IPS-11a (cell line): Measurements from ENCODE around the gene F11R.
"Not testable (repeated sequence)": the region's sequence is repeated elsewhere in the genome, so short reads cannot be mapped to it uniquely, and the experiment has no call there.

Source experiments
- H3K4me3 ChIP-seq: one replicate; pipeline ENCODE4 v1.5.1; 2013; ENCODE audit warnings: low read depth, low read length, control low read depth

Gene F11R

GRCh38 chr1:161044908-161045735 lies 24.2 kb upstream of the F11R start:
- H3K4me3 ChIP-seq = peak overlapping the region; percentile 90

GRCh38 chr1:161044535-161044907 lies 23.6 kb upstream of the F11R start:
- H3K4me3 ChIP-seq = peak overlapping the region; percentile 90

GRCh38 chr1:161039546-161039945 lies 18.6 kb upstream of the F11R start:
- H3K4me3 ChIP-seq = no peak overlapping the region

- peak overlapping the region; percentile 88 for H3K4me3 ChIP-seq
Observed at GRCh38 chr1:161039154-161039545, 18.2 kb upstream of the F11R start.

DNA sequence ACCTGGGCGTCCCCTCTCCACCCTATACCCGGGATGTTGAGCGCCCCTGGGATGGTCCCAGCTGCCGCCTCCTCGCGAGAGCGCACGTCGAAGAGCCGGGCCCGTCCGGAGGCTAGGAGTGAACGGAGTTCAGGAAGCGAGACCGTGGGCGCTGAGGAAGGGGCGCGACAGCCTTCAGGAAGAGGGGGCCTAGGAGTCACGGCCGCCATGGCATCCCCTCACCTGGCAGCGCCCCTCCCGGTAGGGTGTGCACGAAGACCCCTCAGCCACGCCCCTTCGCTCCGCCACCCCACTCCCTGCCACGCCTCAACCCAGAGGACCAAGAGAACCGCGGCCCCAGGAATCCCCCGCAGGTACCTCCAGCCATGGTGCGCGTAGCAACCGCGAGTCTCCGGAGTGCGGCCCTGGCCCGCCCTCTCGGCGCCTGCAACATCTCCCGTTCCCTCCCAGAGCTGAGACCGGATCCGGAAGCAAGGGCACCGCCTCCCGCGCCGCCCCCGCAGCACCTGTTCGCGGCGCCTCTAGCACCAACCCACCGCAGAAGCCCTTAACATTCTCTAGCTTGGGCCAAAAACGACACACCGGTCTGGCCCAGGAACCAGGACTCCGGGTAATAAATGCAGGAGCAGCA lies 17.7 kb upstream of the F11R start, which contains the start of gene TSTD1:
TSS of gene TSTD1 (minus strand) at position 442 of the 631 bp plus-strand sequence. CDS start at position 367, 75 bp downstream.
- peak within 1 kb of the TSS; percentile 88 for H3K4me3 ChIP-seq

- H3K4me3 ChIP-seq = peak overlapping the region; percentile 88
Observed at GRCh38 chr1:161037661-161038522, 16.9 kb upstream of the F11R start.

DNA sequence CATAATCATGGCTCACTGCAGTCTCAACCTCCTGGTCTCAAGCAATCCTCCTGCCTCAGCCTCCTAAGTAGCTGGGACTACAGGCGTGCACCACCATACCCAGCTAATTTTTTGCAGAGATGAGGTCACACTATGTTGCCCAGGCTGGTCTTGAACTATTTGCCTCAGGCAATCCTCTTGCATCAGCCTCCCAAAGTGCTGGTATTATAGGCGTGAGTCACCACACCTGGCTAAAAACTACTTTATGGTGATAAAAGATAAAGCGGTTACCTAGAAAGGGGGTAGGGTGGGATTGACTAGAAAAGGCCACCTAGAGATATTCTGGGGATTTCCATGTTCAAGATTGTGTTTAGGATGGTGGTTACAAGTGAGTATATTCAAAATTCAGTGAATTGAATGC lies 12.8 kb upstream of the F11R start:
- H3K4me3 ChIP-seq = no peak overlapping the region

- no peak overlapping the region for H3K4me3 ChIP-seq
Observed at GRCh38 chr1:161032409-161032808, 11.5 kb upstream of the F11R start.

- no peak overlapping the region for H3K4me3 ChIP-seq
Observed at GRCh38 chr1:161031874-161032273, 10.9 kb upstream of the F11R start.

DNA sequence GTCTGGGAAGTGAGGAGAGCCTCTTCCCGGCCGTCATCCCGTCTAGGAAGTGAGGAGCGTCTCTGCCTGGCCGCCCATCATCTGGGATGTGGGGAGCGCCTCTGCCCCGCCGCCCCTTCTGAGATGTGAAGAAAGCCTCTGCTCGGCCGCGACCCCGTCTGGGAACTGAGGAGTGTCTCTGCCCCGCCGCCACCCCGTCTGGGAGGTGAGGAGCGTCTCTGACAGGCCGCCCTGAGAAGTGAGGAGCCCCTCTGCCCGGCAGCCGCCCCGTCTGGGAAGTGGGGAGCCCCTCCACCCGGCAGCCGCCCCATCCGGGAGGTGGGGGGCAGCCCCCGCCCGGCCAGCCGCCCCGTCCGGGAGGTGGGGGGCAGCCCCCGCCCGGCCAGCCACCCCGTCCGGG lies 8.5 kb upstream of the F11R start:
- not testable (repeated sequence) for H3K4me3 ChIP-seq

- H3K4me3 ChIP-seq = not testable (repeated sequence)
Observed at GRCh38 chr1:161026954-161027353, 6.0 kb upstream of the F11R start.

- not testable (repeated sequence) for H3K4me3 ChIP-seq
Observed at GRCh38 chr1:161022432-161022831, 1.5 kb upstream of the F11R start.

- no peak overlapping the region for H3K4me3 ChIP-seq
Observed at GRCh38 chr1:161021970-161022353, 1.0 kb upstream of the F11R start.

DNA sequence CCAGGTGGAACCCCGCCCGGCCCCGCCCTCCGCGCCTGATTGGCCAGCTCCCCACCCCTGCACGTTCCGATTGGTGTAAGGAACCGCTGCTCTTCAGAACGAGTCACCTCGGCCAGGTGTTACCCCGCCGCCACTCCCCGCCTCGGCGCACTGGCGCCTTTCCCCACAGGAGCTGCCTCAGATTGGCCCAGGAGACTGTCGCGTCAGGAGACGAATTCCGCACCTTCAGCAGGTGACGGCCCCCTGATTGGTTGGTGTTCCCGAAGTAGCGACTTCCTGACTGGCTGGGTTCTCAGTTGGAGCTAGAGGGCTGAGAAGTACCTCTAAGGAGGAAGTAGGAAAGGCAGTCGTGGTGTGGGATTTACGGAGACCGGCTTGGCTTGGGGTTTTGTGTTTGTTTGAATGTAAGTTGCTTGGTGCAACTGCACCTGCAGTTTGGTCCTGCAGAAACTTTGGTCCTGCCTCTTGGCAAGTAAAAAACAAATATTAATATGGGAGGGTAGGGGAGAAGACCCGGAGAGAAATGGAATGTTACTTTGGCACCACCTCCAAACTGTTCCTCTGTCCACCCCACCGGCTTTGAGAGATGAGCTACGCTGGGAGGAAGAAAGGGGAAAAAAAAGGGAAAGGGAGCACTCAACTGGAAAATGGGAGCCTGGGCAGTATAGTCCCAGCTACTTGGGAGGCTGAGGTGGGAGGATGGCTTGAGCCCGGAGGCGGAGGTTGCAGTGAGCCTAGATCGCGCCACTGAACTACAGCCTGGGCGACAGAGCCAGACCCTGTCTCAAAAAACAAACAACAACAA lies 415 bp upstream of the F11R start:
- H3K4me3 ChIP-seq = peak overlapping the region; percentile 98

DNA sequence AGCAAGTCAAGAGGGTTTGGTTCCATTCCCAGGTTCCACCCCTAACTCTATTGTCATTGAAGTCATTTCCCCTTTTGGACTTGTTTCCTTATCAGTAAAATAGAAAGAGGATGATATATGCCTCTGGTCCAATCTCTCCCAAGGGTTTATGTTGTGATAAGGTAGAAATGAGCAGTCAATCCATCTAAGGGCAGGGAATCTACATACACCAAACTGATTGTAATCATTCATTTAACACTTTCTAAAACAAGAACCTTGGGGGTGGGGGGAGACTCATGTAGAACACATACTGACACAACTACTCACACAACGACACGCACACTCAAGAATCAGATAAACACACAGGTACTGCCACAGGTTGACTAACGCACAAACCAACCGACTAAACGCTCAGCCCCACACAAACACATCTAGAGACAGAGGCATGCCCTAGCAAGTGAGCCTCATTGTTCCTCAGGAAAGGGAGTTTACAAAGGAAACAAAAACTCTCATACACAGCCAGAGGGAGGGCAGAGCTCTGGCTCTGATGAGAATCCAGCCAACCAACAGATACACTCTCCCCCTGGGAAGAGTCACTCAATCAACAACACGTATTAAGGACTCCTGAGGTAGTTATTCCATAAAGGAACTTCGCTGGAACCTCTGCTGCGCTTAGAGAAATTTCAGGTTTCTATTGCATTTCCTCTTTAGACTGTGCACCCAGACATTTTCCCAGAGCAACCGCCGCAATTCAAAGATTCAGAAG lies 1.0 kb downstream of the F11R start:
- peak overlapping the region; percentile 98 for H3K4me3 ChIP-seq

- H3K4me3 ChIP-seq = peak overlapping the region; percentile 98
Observed at GRCh38 chr1:161019111-161019660, 1.8 kb downstream of the F11R start.

GRCh38 chr1:161018631-161018930 lies 2.4 kb downstream of the F11R start:
- H3K4me3 ChIP-seq = no peak overlapping the region

GRCh38 chr1:161017756-161018630 lies 3.0 kb downstream of the F11R start:
- no peak overlapping the region for H3K4me3 ChIP-seq

- H3K4me3 ChIP-seq = not testable (repeated sequence)
Observed at GRCh38 chr1:161017181-161017580, 3.8 kb downstream of the F11R start.
